Adrenal gland (tissue), 12 donors: ENCODE results near the gene SPINK9. TPM values are rescaled to one million over a fixed set of nuclear protein-coding genes. Genes with fewer than 3 reads are reported as not detected.

Experiments used
- DNase-seq, 7 donors: peaks; one replicate each; pipeline ENCODE4 v3.0.0-alpha.2; 2019 to 2020
- H3K27ac ChIP-seq, 5 donors: fragments of 200-600 bp; sonication (generic) in 4 of 5; 1 replicate in 3 of 5; 2 replicates in 2 of 5; pipeline versions ENCODE4 v1.5.1 to v1.8.0; 2016 to 2020; ENCODE audit warnings: mild to moderate bottlenecking in 1 of 5
- H3K27me3 ChIP-seq: fragments of 200-600 bp; 2 replicates; pipeline ENCODE4 v1.8.0; 2021
- H3K36me3 ChIP-seq, 2 donors: fragments of 200-600 bp; replicated peaks in 1 of 2; 1 replicate in 1 of 2; 2 replicates in 1 of 2; pipeline versions ENCODE4 v1.5.1 to v1.8.0; 2018 to 2022
- H3K4me1 ChIP-seq, 2 donors: fragments of 200-600 bp; replicated peaks in 1 of 2; 1 replicate in 1 of 2; 2 replicates in 1 of 2; pipeline versions ENCODE4 v1.5.1 to v1.8.0; 2018 to 2021
- H3K4me3 ChIP-seq, 4 donors: fragments of 200-600 bp; sonication (generic) in 3 of 4; one replicate each; pipeline ENCODE4 v1.5.1; 2016 to 2018
- H3K9me3 ChIP-seq, 3 donors: fragments of 200-600 bp; sonication (generic) in 1 of 3; replicated peaks in 1 of 3; 1 replicate in 2 of 3; 2 replicates in 1 of 3; pipeline versions ENCODE4 v1.5.1 to v1.8.0; 2016 to 2021
- POLR2A ChIP-seq, 2 donors: fragments of 450-650 bp; IDR thresholded peaks; one replicate each; pipeline ENCODE4 v1.6.1; 2017; ENCODE audit warnings: antibody characterized with exemption in 2 of 2, mild to moderate bottlenecking in 2 of 2, moderate library complexity in 1 of 2
- WGBS, 4 donors: extraction: QIAGEN DNeasy Blood & Tissue Kit in 2 of 4; methylation state at CpG; one replicate each; pipeline versions ENCODE4 v1.1.5 to v1.1.7; 2013 to 2017; 5-methylcytosine and 5-hydroxymethylcytosine counted together
- intact Hi-C, 2 donors: fragments of 100-400 bp; cut with DNase I; formaldehyde crosslinking; loops; one replicate each; pipeline versions ENCODE4 v1.14.1 to v1.15.0; 2022 to 2023
- polyA plus RNA-seq, 3 donors: library from polyadenylated mRNA; stranded (reverse); fragments of 200-250 nt in 2 of 3; fragments of 350-450 nt in 1 of 3; fragmentation: Illumina TruSeq in 1 of 3; extraction: RNeasy Lipid Tissue Mini Kit (QIAGEN cat#74804) in 1 of 3; gene quantifications; one replicate each; pipeline ENCODE4 v1.2.3, GENCODE V29; 2013 to 2014
- total RNA-seq, 9 donors: library from RNA; depleted of rRNA in 4 of 9; stranded (reverse); fragments of >200 nt in 4 of 9; fragments of 120-200 nt in 1 of 9; fragmentation: NEBNext Ultra II Directional in 1 of 9; extraction: Animal tissue kit (Norgen Biotek cat#: 25700) in 1 of 9; gene quantifications; one replicate each; pipeline versions ENCODE4 v1.1.0 to v1.2.4, GENCODE V29; 2013 to 2023
- TF ChIP-seq, protein P1 (sequence below), 6 experiments: fragments of 450-650 bp in 4 of 6; fragments of 200-600 bp in 2 of 6; sonication (generic) in 1 of 6; IDR thresholded peaks; 1 replicate in 5 of 6; 2 replicates in 1 of 6; pipeline versions ENCODE4 v1.5.1 to v1.8.0; 2016 to 2021; ENCODE audit warnings: antibody characterized with exemption in 6 of 6, mild to moderate bottlenecking in 2 of 6, moderate library complexity in 1 of 6
- donor health status: healthy with polysubstance abuse.
- donor health status: Bipolar disorder and iron deficiency.
- donor health status: DM: yes; HTN: yes; CAD: no.
- donor health status: DM: no; HTN: no; CAD: no.
- donor health status: DM: no; HTN: no; CAD: no.
- donor health status: DM: yes; HTN: yes; CAD: no.

The SPINK9 gene
- total and polyA plus RNA-seq, 12 donors: 0.59 to 0.83 (median 0.78) TPM; not detected in 9

GRCh38 chr5:148376198-148376597 lies 40.8 kb downstream of the SPINK9 start:
- Histone ChIP-seq H3K36me3 (no peaks in the 10 kb centered on the region), H3K27me3 (no peaks in the 10 kb centered on the region), H3K27ac (no peak overlapping the region), H3K9me3 (no peaks in the 10 kb centered on the region), H3K4me3 (no peak overlapping the region), H3K4me1 (peaks cover 0 to 8% of the 10 kb centered on the region in 2 donors)
- peak in 1 of 7 donors; percentile 13 for DNase-seq
- TF ChIP-seq POLR2A (IDR thresholded peaks at IDR 0.05): no peak
- TF ChIP-seq, protein P1, sequence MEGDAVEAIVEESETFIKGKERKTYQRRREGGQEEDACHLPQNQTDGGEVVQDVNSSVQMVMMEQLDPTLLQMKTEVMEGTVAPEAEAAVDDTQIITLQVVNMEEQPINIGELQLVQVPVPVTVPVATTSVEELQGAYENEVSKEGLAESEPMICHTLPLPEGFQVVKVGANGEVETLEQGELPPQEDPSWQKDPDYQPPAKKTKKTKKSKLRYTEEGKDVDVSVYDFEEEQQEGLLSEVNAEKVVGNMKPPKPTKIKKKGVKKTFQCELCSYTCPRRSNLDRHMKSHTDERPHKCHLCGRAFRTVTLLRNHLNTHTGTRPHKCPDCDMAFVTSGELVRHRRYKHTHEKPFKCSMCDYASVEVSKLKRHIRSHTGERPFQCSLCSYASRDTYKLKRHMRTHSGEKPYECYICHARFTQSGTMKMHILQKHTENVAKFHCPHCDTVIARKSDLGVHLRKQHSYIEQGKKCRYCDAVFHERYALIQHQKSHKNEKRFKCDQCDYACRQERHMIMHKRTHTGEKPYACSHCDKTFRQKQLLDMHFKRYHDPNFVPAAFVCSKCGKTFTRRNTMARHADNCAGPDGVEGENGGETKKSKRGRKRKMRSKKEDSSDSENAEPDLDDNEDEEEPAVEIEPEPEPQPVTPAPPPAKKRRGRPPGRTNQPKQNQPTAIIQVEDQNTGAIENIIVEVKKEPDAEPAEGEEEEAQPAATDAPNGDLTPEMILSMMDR (IDR thresholded peaks at IDR 0.05): no peak
- intact Hi-C loops: loop anchor here in 1 of 2 donors (10.0 kb wide), 1 partner anchor 201 kb away; no protein-coding TSS in a partner anchor
- WGBS, 4 donors: 77 to 87% (median 86%) methylated on average over 4 of the region's 4 CpGs

DNA sequence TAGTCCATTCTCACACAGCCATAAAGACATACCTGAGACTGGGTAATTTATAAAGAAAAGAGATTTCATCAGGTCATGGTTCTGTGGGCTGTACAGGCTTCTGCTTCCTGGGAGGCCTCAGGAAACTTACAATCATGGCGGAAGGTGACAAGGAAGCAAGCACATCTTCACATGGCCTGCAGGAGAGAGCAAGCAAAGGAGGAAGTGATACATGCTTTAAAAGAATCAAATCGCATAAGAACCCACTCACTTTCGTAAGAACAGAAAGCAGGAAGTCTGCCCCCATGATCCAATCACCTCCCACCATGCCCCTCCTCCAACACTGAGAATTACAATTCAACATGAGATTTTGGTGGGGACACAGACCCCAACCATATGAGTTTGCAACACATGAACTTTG lies 43.3 kb downstream of the SPINK9 start:
- Histone ChIP-seq H3K4me1 (peaks cover 0 to 15% of the 10 kb centered on the region in 2 donors), H3K27ac (no peak overlapping the region), H3K9me3 (no peaks in the 10 kb centered on the region), H3K27me3 (no peaks in the 10 kb centered on the region), H3K4me3 (no peak overlapping the region), H3K36me3 (no peaks in the 10 kb centered on the region)
- WGBS, 4 donors: 85 to 92% (median 89%) methylated on average over 3 of the region's 3 CpGs
- intact Hi-C loops: loop anchor here in 1 of 2 donors (10.0 kb wide), 1 partner anchor 204 kb away; no protein-coding TSS in a partner anchor
- DNase-seq: no peak
- TF ChIP-seq, protein P1 (IDR thresholded peaks at IDR 0.05): no peak
- no peak for TF ChIP-seq POLR2A (IDR thresholded peaks at IDR 0.05)

DNA sequence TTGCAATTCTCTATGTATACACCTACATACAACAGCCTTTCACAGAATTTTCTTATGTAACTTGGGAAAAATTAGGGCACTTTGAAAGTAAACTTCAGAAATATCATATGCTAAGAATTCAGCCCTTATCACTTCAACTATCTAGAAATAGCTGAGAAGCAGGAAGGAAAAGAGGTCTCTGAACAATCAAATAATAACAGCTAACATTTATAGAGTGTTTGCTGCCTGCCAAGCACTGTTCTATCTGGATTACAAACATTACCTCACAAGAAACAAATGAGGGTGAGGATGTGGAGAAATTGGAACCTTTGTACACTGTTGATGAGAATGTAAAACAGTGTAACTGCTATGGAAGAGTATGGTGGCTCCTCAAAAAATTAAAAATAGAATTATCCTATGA lies 44.0 kb downstream of the SPINK9 start:
- Histone ChIP-seq H3K4me1 (peaks cover under 1 to 12% of the 10 kb centered on the region in 2 donors), H3K9me3 (no peaks in the 10 kb centered on the region), H3K27me3 (no peaks in the 10 kb centered on the region), H3K36me3 (no peaks in the 10 kb centered on the region), H3K4me3 (no peak overlapping the region), H3K27ac (no peak overlapping the region)
- DNase-seq: no peak
- intact Hi-C loops: loop anchor here in 1 of 2 donors (10.0 kb wide), 1 partner anchor 205 kb away; no protein-coding TSS in a partner anchor
- TF ChIP-seq, protein P1 (IDR thresholded peaks at IDR 0.05): no peak
- TF ChIP-seq POLR2A (IDR thresholded peaks at IDR 0.05): no peak

GRCh38 chr5:148381906-148382305 lies 46.5 kb downstream of the SPINK9 start:
- Histone ChIP-seq H3K4me3 (no peak overlapping the region), H3K36me3 (no peaks in the 10 kb centered on the region), H3K4me1 (peaks cover 9 to 33% of the 10 kb centered on the region in 2 donors), H3K9me3 (no peaks in the 10 kb centered on the region), H3K27ac (no peak overlapping the region), H3K27me3 (no peaks in the 10 kb centered on the region)
- 94 to 98% (median 97%) methylated on average over 3 of the region's 3 CpGs for WGBS, 4 donors
- no peak for DNase-seq
- intact Hi-C loops: no loop called here
- TF ChIP-seq, protein P1 (IDR thresholded peaks at IDR 0.05): no peak
- TF ChIP-seq POLR2A (IDR thresholded peaks at IDR 0.05): no peak
